PFSK-1 (cell line): ENCODE measurements around the gene PPP2R3C.

Experiments
- FOXP2 ChIP-seq: optimal IDR thresholded peaks from 2 replicates; pipeline ENCODE3; 2011; ENCODE audit warnings: borderline replicate concordance, control low read depth, inconsistent platforms; ENCODE audit not compliant: insufficient read depth; ENCODE audit errors: extremely low read length, extremely low read depth
- POLR2AphosphoS5 ChIP-seq: IDR thresholded peaks from 2 replicates; pipeline ENCODE4 v1.6.1; 2012; ENCODE audit warnings: low read depth, mild to moderate bottlenecking, control low read depth, low read length, moderate library complexity
- SIN3A ChIP-seq: IDR thresholded peaks from 2 replicates; pipeline ENCODE4 v1.6.1; 2012; ENCODE audit warnings: mild to moderate bottlenecking, low read length, moderate library complexity, borderline replicate concordance; ENCODE audit not compliant: insufficient read depth
- TAF1 ChIP-seq: IDR thresholded peaks from 2 replicates; pipeline ENCODE4 v1.6.1; 2012; ENCODE audit warnings: low read length, control low read depth, borderline replicate concordance; ENCODE audit not compliant: insufficient read depth
- TF ChIP-seq, protein P1 (sequence below), 2 experiments: IDR thresholded peaks; 2 replicates each; pipeline versions ENCODE4 v1.6.1 to v1.8.0; 2011 to 2012; ENCODE audit warnings: low read depth in 2 of 2, low read length in 2 of 2, control low read depth in 1 of 2, inconsistent platforms in 1 of 2, mild to moderate bottlenecking in 1 of 2, moderate library complexity in 1 of 2; ENCODE audit not compliant: insufficient read depth in 1 of 2

Gene PPP2R3C

DNA sequence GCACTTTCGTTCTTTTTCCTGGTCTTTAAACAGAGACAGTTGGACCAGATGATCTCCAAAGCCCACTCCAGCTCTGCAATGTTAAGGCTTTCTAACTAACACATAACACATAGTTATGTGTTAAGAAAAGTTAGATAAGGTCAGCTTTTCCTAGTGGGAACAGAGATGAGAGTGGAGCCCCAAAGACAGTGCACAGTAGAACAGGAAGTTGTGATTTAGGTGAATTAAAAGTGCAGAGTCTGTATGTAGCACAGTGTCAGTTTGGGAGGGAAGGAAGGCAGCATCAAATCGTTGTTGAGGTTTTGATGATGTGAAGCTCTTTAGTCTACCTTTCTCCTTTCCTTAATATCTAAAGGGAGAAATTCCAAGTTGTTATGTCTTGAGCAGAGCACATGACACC, 32.2 kb upstream of the PPP2R3C start:
- TF ChIP-seq TAF1 (no peak), FOXP2 (no peak), SIN3A (no peak), POLR2AphosphoS5 (no peak)
- TF ChIP-seq, protein P1, sequence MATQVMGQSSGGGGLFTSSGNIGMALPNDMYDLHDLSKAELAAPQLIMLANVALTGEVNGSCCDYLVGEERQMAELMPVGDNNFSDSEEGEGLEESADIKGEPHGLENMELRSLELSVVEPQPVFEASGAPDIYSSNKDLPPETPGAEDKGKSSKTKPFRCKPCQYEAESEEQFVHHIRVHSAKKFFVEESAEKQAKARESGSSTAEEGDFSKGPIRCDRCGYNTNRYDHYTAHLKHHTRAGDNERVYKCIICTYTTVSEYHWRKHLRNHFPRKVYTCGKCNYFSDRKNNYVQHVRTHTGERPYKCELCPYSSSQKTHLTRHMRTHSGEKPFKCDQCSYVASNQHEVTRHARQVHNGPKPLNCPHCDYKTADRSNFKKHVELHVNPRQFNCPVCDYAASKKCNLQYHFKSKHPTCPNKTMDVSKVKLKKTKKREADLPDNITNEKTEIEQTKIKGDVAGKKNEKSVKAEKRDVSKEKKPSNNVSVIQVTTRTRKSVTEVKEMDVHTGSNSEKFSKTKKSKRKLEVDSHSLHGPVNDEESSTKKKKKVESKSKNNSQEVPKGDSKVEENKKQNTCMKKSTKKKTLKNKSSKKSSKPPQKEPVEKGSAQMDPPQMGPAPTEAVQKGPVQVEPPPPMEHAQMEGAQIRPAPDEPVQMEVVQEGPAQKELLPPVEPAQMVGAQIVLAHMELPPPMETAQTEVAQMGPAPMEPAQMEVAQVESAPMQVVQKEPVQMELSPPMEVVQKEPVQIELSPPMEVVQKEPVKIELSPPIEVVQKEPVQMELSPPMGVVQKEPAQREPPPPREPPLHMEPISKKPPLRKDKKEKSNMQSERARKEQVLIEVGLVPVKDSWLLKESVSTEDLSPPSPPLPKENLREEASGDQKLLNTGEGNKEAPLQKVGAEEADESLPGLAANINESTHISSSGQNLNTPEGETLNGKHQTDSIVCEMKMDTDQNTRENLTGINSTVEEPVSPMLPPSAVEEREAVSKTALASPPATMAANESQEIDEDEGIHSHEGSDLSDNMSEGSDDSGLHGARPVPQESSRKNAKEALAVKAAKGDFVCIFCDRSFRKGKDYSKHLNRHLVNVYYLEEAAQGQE (IDR thresholded peaks at IDR 0.05; ENCODE audit: insufficient read depth in 1 of 2, low read depth in 2 of 2, low read length in 2 of 2) = no peak

DNA sequence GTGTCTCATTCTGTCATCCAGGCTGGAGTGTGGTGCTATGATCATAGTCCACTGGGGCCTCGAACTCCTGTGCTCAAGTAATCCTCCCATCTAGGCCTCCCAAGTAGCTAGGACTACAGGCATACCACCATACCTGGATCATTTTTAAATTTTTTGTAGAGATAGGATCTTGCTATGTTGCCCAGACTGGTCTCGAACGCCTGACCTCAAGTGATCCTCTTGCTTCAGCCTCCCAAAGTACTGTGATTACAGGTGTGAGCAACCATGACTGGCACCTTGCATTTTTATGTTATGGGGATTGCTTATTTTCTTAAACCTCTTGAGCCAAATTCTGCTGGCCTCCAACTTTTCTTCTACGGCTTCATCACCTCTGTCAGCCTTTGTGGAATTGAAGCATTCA, 27.4 kb upstream of the PPP2R3C start:
- no peak for TF ChIP-seq SIN3A
- no peak for TF ChIP-seq FOXP2
- TF ChIP-seq, protein P1 (IDR thresholded peaks at IDR 0.05; ENCODE audit: insufficient read depth in 1 of 2, low read depth in 2 of 2, low read length in 2 of 2) = no peak
- no peak for TF ChIP-seq TAF1
- no peak for TF ChIP-seq POLR2AphosphoS5

DNA sequence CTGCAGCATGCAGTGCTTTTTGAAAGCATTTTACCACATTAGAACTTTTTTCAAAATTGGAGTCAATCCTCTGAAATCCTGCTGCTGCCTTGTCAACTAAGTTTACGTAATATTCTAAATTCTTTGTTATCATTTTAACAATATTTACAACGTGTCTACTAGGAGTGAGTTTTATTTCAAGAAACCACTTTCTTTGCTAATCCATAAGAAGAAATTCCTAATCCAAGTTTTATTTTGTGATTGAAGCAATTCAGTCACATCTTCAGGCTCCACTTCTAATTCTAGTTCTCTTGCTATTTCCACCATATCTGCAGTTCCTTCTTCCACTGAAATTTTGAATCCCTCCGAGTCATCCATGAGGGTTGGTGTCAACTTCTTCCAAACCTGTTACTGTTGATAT, 25.9 kb upstream of the PPP2R3C start:
- no peak for TF ChIP-seq TAF1
- TF ChIP-seq, protein P1 (IDR thresholded peaks at IDR 0.05; ENCODE audit: insufficient read depth in 1 of 2, low read depth in 2 of 2, low read length in 2 of 2) = no peak
- no peak for TF ChIP-seq FOXP2
- TF ChIP-seq SIN3A = no peak
- no peak for TF ChIP-seq POLR2AphosphoS5

DNA sequence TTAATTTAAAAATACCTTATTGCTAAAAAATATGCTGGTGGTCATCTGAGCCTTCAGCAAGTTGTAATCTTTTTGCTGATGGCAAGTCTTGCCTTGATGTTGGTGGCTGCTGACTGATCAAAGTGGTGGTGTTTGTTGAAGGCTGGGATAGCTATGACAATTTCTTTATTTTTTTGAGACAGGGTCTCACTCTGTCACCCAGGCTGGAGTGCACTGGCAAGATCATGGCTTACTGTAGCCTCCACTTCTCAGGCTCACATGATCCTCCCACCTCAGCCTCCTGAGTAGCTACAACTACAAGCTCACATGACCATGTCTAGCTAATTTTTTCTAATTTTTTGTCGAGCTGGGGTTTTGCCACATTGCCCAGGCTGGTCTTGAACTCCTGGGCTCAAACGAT, 25.4 kb upstream of the PPP2R3C start:
- TF ChIP-seq SIN3A (no peak), TAF1 (no peak), POLR2AphosphoS5 (no peak), FOXP2 (no peak)
- TF ChIP-seq, protein P1 (IDR thresholded peaks at IDR 0.05; ENCODE audit: insufficient read depth in 1 of 2, low read depth in 2 of 2, low read length in 2 of 2) = no peak

DNA sequence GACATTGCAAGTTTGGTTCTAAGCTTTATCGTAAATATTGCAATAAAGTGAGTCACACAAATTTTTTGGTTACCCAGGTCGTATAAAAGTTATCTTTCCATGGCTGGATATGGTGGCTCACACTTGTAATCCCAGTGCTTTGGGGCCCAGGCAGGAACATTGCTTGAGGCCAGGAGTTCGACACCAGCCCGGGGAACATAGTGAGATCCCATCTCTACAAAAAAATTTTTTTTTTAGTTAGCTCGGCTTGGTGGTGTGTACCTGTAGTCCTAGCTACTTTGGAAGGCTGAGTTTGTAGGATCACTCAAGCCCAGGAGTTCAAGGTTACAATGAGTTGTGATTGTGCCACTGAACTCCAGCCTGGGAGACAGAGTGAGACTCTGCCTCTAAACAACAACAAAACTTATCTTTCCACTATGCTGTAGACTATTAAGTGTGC, 24.9 kb upstream of the PPP2R3C start:
- TF ChIP-seq TAF1 = no peak
- TF ChIP-seq SIN3A = no peak
- TF ChIP-seq POLR2AphosphoS5 = no peak
- TF ChIP-seq, protein P1 (IDR thresholded peaks at IDR 0.05; ENCODE audit: insufficient read depth in 1 of 2, low read depth in 2 of 2, low read length in 2 of 2) = no peak
- no peak for TF ChIP-seq FOXP2
